ENCODE results near the gene TOX2.

DNA sequence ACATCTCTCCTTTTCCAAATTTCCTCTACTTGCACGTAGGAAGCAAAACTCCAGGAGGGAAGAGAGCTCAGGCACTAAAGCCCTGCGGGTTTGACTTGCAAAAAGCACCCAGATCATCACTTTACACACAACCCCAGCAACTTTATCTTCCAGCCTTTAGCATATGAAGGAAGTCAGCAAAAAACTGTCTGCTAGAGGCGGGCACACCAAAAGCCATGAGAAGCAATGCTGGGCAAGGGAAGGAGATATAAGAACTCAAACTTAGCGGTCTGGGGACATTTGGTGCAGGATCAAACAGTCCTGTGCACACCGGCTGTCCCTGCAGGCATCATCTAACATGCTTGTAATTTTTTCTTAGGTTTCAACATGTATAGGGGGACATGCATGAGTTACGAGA is 159.0 kb downstream of the TOX2 start:
- no peak for TF ChIP-seq CTCF (conservative IDR thresholded peaks at IDR 0.05 in 1 of 2, IDR thresholded peaks at IDR 0.05 in 1 of 2; ENCODE audit: extremely low read depth in 1 of 2, insufficient read depth in 1 of 2, low read depth in 1 of 2, low read length in 2 of 2)
- no peak for TF ChIP-seq EZH2 (IDR thresholded peaks at IDR 0.05; ENCODE audit: borderline replicate concordance, low read length)

Data from mammary epithelial cell (primary cell).